Thyroid gland (tissue), 4 donors: Measurements from ENCODE around the gene CAPN5. TPM values are rescaled to one million over a fixed set of nuclear protein-coding genes. Genes with fewer than 3 reads are reported as not detected.

Source experiments
- DNase-seq, 2 donors: peaks; one replicate each; pipeline ENCODE4 v3.0.0-alpha.2; 2019
- H3K27ac ChIP-seq, 3 donors: fragments of 200-600 bp; sonication (generic); 1 replicate in 2 of 3; 2 replicates in 1 of 3; pipeline ENCODE4 v1.5.1; 2016 to 2019; ENCODE audit warnings: mild to moderate bottlenecking in 1 of 3, moderate library complexity in 1 of 3
- H3K27me3 ChIP-seq: fragments of 200-600 bp; sonication (generic); one replicate; pipeline ENCODE4 v1.5.1; 2019
- H3K36me3 ChIP-seq, 2 donors: fragments of 200-600 bp; sonication (generic); one replicate each; pipeline ENCODE4 v1.5.1; 2016 to 2019
- H3K4me1 ChIP-seq, 2 donors: fragments of 200-600 bp; sonication (generic); one replicate each; pipeline ENCODE4 v1.5.1; 2017 to 2019
- H3K4me3 ChIP-seq, 3 donors: fragments of 200-600 bp; sonication (generic); replicated peaks in 1 of 3; 1 replicate in 2 of 3; 2 replicates in 1 of 3; pipeline ENCODE4 v1.5.1; 2016; ENCODE audit warnings: mild to moderate bottlenecking in 1 of 3
- H3K9me3 ChIP-seq: fragments of 200-600 bp; sonication (generic); one replicate; pipeline ENCODE4 v1.5.1; 2017
- CTCF ChIP-seq, 6 experiments: fragments of 200-600 bp in 3 of 6; fragments of 450-650 bp in 3 of 6; sonication (generic) in 3 of 6; IDR thresholded peaks; one replicate each; pipeline ENCODE4 v1.5.1; 2016 to 2019; ENCODE audit warnings: antibody characterized with exemption in 6 of 6, mild to moderate bottlenecking in 2 of 6, inconsistent platforms in 1 of 6, moderate library complexity in 1 of 6
- POLR2A ChIP-seq, 2 donors: fragments of 450-650 bp; IDR thresholded peaks; one replicate each; pipeline ENCODE4 v1.6.1; 2017; ENCODE audit warnings: antibody characterized with exemption in 2 of 2, mild to moderate bottlenecking in 2 of 2, moderate library complexity in 1 of 2
- WGBS, 2 donors: methylation state at CpG; one replicate each; pipeline ENCODE4 v1.1.5; 2017; 5-methylcytosine and 5-hydroxymethylcytosine counted together
- intact Hi-C: fragments of 100-400 bp; cut with DNase I; formaldehyde crosslinking; loops from one replicate; pipeline ENCODE4 v1.15.1; 2023
- total RNA-seq, 4 donors: library from RNA; depleted of rRNA; stranded (reverse); fragments of >200 nt; gene quantifications; one replicate each; pipeline ENCODE4 v1.2.3, GENCODE V29; 2016

CAPN5 gene
- total RNA-seq, 4 donors from 2014 or later: 3.0 to 5.6 (median 4.1) TPM

- 92 to 94% methylated on average over 9 to 11 of the region's 11 CpGs for WGBS, 2 donors
- H3K4me3 ChIP-seq: no peak overlapping the region
- no peak overlapping the region for H3K27ac ChIP-seq
- no peaks in the 10 kb centered on the region for H3K9me3 ChIP-seq
- intact Hi-C loops: no loop called here
- DNase-seq: no peak
- H3K4me1 ChIP-seq: peaks cover 8 to 19% of the 10 kb centered on the region in 2 donors
- TF ChIP-seq CTCF (IDR thresholded peaks at IDR 0.05) (no peak), POLR2A (IDR thresholded peaks at IDR 0.05) (no peak)
- H3K27me3 ChIP-seq: no peaks in the 10 kb centered on the region
- no peaks in the 10 kb centered on the region for H3K36me3 ChIP-seq
Measured at GRCh38 chr11:77151804-77152509, 85.2 kb downstream of the CAPN5 start.

GRCh38 chr11:77152846-77153245 is 86.1 kb downstream of the CAPN5 start:
- no peak for DNase-seq
- 85 to 86% methylated on average over 6 of the region's 6 CpGs for WGBS, 2 donors
- no peak overlapping the region for H3K4me3 ChIP-seq
- no peak overlapping the region for H3K27ac ChIP-seq
- TF ChIP-seq POLR2A (IDR thresholded peaks at IDR 0.05): no peak
- no peak for TF ChIP-seq CTCF (IDR thresholded peaks at IDR 0.05)
- H3K27me3 ChIP-seq: no peaks in the 10 kb centered on the region
- H3K9me3 ChIP-seq: no peaks in the 10 kb centered on the region
- intact Hi-C loops: no loop called here
- peaks cover 8 to 13% of the 10 kb centered on the region in 2 donors for H3K4me1 ChIP-seq
- H3K36me3 ChIP-seq: no peaks in the 10 kb centered on the region

GRCh38 chr11:77153276-77154185 is 86.8 kb downstream of the CAPN5 start:
- no peak overlapping the region for H3K4me3 ChIP-seq
- DNase-seq: no peak
- H3K36me3 ChIP-seq: no peaks in the 10 kb centered on the region
- intact Hi-C loops: no loop called here
- TF ChIP-seq POLR2A (IDR thresholded peaks at IDR 0.05): no peak
- TF ChIP-seq CTCF (IDR thresholded peaks at IDR 0.05): no peak
- H3K9me3 ChIP-seq: no peaks in the 10 kb centered on the region
- 79 to 86% methylated on average over 15 to 20 of the region's 20 CpGs for WGBS, 2 donors
- no peak overlapping the region for H3K27ac ChIP-seq
- no peaks in the 10 kb centered on the region for H3K27me3 ChIP-seq
- H3K4me1 ChIP-seq: peaks cover 8 to 10% of the 10 kb centered on the region in 2 donors

GRCh38 chr11:77154381-77155081 is 87.8 kb downstream of the CAPN5 start:
- 18 to 43% methylated on average over 6 to 9 of the region's 10 CpGs for WGBS, 2 donors
- TF ChIP-seq CTCF (IDR thresholded peaks at IDR 0.05) (no peak), POLR2A (IDR thresholded peaks at IDR 0.05) (no peak)
- H3K36me3 ChIP-seq: no peaks in the 10 kb centered on the region
- no peaks in the 10 kb centered on the region for H3K9me3 ChIP-seq
- intact Hi-C loops: no loop called here
- H3K4me1 ChIP-seq: peaks cover 8 to 10% of the 10 kb centered on the region in 2 donors
- H3K4me3 ChIP-seq: no peak overlapping the region
- H3K27me3 ChIP-seq: no peaks in the 10 kb centered on the region
- H3K27ac ChIP-seq: no peak overlapping the region
- DNase-seq: peak; percentile 78
